Ishikawa (cell line): ENCODE results near the gene TGM3.

ENCODE experiments used
- CEBPB ChIP-seq: IDR thresholded peaks from 2 replicates; pipeline ENCODE4 v1.6.1; 2012
- CREB1 ChIP-seq: IDR thresholded peaks from 2 replicates; pipeline ENCODE4 v1.6.1; 2012; ENCODE audit warnings: low read depth
- EGR1 ChIP-seq: IDR thresholded peaks from 2 replicates; pipeline ENCODE4 v1.6.1; 2012
- EP300 ChIP-seq: IDR thresholded peaks from 2 replicates; pipeline ENCODE4 v1.6.1; 2012; ENCODE audit warnings: borderline replicate concordance
- FOXM1 ChIP-seq: IDR thresholded peaks from 2 replicates; pipeline ENCODE4 v1.6.1; 2012; ENCODE audit warnings: low read depth, borderline replicate concordance
- MAX ChIP-seq: IDR thresholded peaks from 2 replicates; pipeline ENCODE4 v1.6.1; 2012
- NFIC ChIP-seq: IDR thresholded peaks from 2 replicates; pipeline ENCODE4 v1.6.1; 2012
- RAD21 ChIP-seq: IDR thresholded peaks from 2 replicates; pipeline ENCODE4 v1.6.1; 2012; ENCODE audit warnings: low read depth
- REST ChIP-seq: IDR thresholded peaks from 2 replicates; pipeline ENCODE4 v1.6.1; 2012; ENCODE audit warnings: low read depth, mild to moderate bottlenecking
- TAF1 ChIP-seq: IDR thresholded peaks from 2 replicates; pipeline ENCODE4 v1.6.1; 2012; ENCODE audit warnings: low read depth, mild to moderate bottlenecking
- TCF12 ChIP-seq: IDR thresholded peaks from 2 replicates; pipeline ENCODE4 v1.6.1; 2012; ENCODE audit warnings: low read depth
- TEAD4 ChIP-seq: IDR thresholded peaks from 2 replicates; pipeline ENCODE4 v1.6.1; 2012
- USF1 ChIP-seq: IDR thresholded peaks from 2 replicates; pipeline ENCODE4 v1.6.1; 2012
- YY1 ChIP-seq: IDR thresholded peaks from 2 replicates; pipeline ENCODE4 v1.6.1; 2012; ENCODE audit warnings: low read depth
- ZBTB7A ChIP-seq: IDR thresholded peaks from 2 replicates; pipeline ENCODE4 v1.6.1; 2012; ENCODE audit warnings: low read depth

TGM3 gene

GRCh38 chr20:2293971-2294370 is 1.8 kb upstream of the TGM3 start:
- no peak for TF ChIP-seq EP300
- no peak for TF ChIP-seq TCF12
- TF ChIP-seq USF1: no peak
- no peak for TF ChIP-seq ZBTB7A
- TF ChIP-seq FOXM1: no peak
- no peak for TF ChIP-seq RAD21
- TF ChIP-seq REST: no peak
- TF ChIP-seq NFIC: no peak
- no peak for TF ChIP-seq MAX
- no peak for TF ChIP-seq YY1
- TF ChIP-seq CREB1: no peak
- no peak for TF ChIP-seq TAF1
- TF ChIP-seq CEBPB: no peak

GRCh38 chr20:2295286-2295685 is 515 bp upstream of the TGM3 start:
- no peak for TF ChIP-seq TEAD4
- TF ChIP-seq REST: no peak
- no peak for TF ChIP-seq ZBTB7A

- TF ChIP-seq CEBPB (no peak), RAD21 (no peak), EP300 (no peak), REST (no peak), EGR1 (no peak), TCF12 (no peak), TAF1 (no peak), FOXM1 (no peak), YY1 (no peak), USF1 (no peak), TEAD4 (no peak), CREB1 (no peak), ZBTB7A (no peak), MAX (no peak), NFIC (no peak)
These were observed 939 bp downstream of the TGM3 start for GRCh38 chr20:2296524-2297356.

GRCh38 chr20:2297357-2297728 is 1.5 kb downstream of the TGM3 start:
- TF ChIP-seq TCF12 (0 out of 2 replicates have a peak, but pooled peaks have one; percentile 46), EP300 (peak; percentile 42; the same call in 1 of the 2 replicates), MAX (peak; percentile 54), TEAD4 (peak; percentile 93), NFIC (0 out of 2 replicates have a peak, but pooled peaks have one; percentile 30), USF1 (peak; percentile 74), TAF1 (no peak), CREB1 (no peak)
